SK-N-SH treated with all-trans-retinoic acid at 6 μM for 48 hours (cell line): ENCODE measurements around the gene CEP85.

ENCODE experiments used
- ATAC-seq: fragments of 200-7000 bp; cut with Tn5 transposase; 3 replicates; pipeline ENCODE4 v1.9.1; 2020; ENCODE audit warnings: mild to moderate bottlenecking, moderate library complexity
- ARNTL ChIP-seq: fragments of 450-650 bp; formaldehyde crosslinking; IDR thresholded peaks from 2 replicates; pipeline ENCODE4 v1.5.0; 2020; ENCODE audit warnings: low read depth, mild to moderate bottlenecking, moderate library complexity, borderline replicate concordance
- BACH2 ChIP-seq: fragments of 250-450 bp; sonication (Bioruptor Pico); IDR thresholded peaks from 2 replicates; pipeline ENCODE4 v1.9.0; 2021; ENCODE audit warnings: mild to moderate bottlenecking, borderline replicate concordance
- CREB5 ChIP-seq: fragments of 250-450 bp; sonication (Bioruptor Pico); IDR thresholded peaks from 2 replicates; pipeline ENCODE4 v1.5.1; 2020; ENCODE audit warnings: low read depth, mild to moderate bottlenecking, moderate library complexity
- CSDC2 ChIP-seq: fragments of 250-450 bp; sonication (Bioruptor Pico); IDR thresholded peaks from 2 replicates; pipeline ENCODE4 v1.5.0; 2020; ENCODE audit warnings: mild to moderate bottlenecking, moderate library complexity
- CSRNP3 ChIP-seq: fragments of 250-450 bp; sonication (Bioruptor Pico); IDR thresholded peaks from 2 replicates; pipeline ENCODE4 v1.5.1; 2021; ENCODE audit warnings: mild to moderate bottlenecking, moderate library complexity
- ESRRG ChIP-seq: fragments of 250-450 bp; sonication (Bioruptor Pico); IDR thresholded peaks from 2 replicates; pipeline ENCODE4 v1.6.1; 2021; ENCODE audit warnings: mild to moderate bottlenecking
- GLIS3 ChIP-seq: fragments of 250-450 bp; sonication (Bioruptor Pico); IDR thresholded peaks from 2 replicates; pipeline ENCODE4 v1.5.0; 2020; ENCODE audit warnings: mild to moderate bottlenecking, moderate library complexity
- ISL1 ChIP-seq: fragments of 250-450 bp; sonication (Bioruptor Pico); IDR thresholded peaks from 2 replicates; pipeline ENCODE4 v2.1.2; 2022; ENCODE audit warnings: mild to moderate bottlenecking, moderate library complexity
- PATZ1 ChIP-seq: fragments of 250-450 bp; sonication (Bioruptor Pico); IDR thresholded peaks from 2 replicates; pipeline ENCODE4 v1.8.0; 2020; ENCODE audit warnings: mild to moderate bottlenecking, moderate library complexity, borderline replicate concordance
- POU6F1 ChIP-seq: fragments of 250-450 bp; sonication (Bioruptor Pico); IDR thresholded peaks from 2 replicates; pipeline ENCODE4 v1.8.0; 2021; ENCODE audit warnings: low read depth, mild to moderate bottlenecking, moderate library complexity, borderline replicate concordance
- PPARA ChIP-seq: fragments of 250-450 bp; sonication (Bioruptor Pico); IDR thresholded peaks from 2 replicates; pipeline ENCODE4 v1.5.0; 2020; ENCODE audit warnings: mild to moderate bottlenecking, borderline replicate concordance
- RARB ChIP-seq: fragments of 250-450 bp; sonication (Bioruptor Pico); IDR thresholded peaks from 2 replicates; pipeline ENCODE4 v1.8.0; 2021; ENCODE audit warnings: mild to moderate bottlenecking, moderate library complexity
- SNAI2 ChIP-seq: fragments of 250-450 bp; sonication (Bioruptor Pico); IDR thresholded peaks from 2 replicates; pipeline ENCODE4 v1.5.0; 2020; ENCODE audit warnings: mild to moderate bottlenecking, moderate library complexity
- TOX ChIP-seq: fragments of 250-450 bp; sonication (Bioruptor Pico); IDR thresholded peaks from 2 replicates; pipeline ENCODE4 v1.8.0; 2021; ENCODE audit warnings: mild to moderate bottlenecking, moderate library complexity, borderline replicate concordance
- ZC3H10 ChIP-seq: fragments of 250-450 bp; sonication (Bioruptor Pico); IDR thresholded peaks from 2 replicates; pipeline ENCODE4 v1.5.1; 2021; ENCODE audit warnings: mild to moderate bottlenecking, moderate library complexity
- ZFP3 ChIP-seq: fragments of 250-450 bp; sonication (Bioruptor Pico); IDR thresholded peaks from 2 replicates; pipeline ENCODE4 v1.5.0; 2020; ENCODE audit warnings: mild to moderate bottlenecking, moderate library complexity
- ZFP30 ChIP-seq: fragments of 450-650 bp; formaldehyde crosslinking; IDR thresholded peaks from 2 replicates; pipeline ENCODE4 v1.5.0; 2022; ENCODE audit warnings: mild to moderate bottlenecking, moderate library complexity
- ZNF565 ChIP-seq: fragments of 450-650 bp; formaldehyde crosslinking; conservative IDR thresholded peaks from 2 replicates; pipeline ENCODE4 v1.5.0; 2020; ENCODE audit warnings: low read depth, mild to moderate bottlenecking, moderate library complexity
- ZNF70 ChIP-seq: fragments of 450-650 bp; formaldehyde crosslinking; IDR thresholded peaks from 2 replicates; pipeline ENCODE4 v1.5.0; 2020; ENCODE audit warnings: mild to moderate bottlenecking, moderate library complexity
- ZNF8 ChIP-seq: fragments of 450-650 bp; formaldehyde crosslinking; IDR thresholded peaks from 2 replicates; pipeline ENCODE4 v1.5.0; 2020; ENCODE audit warnings: mild to moderate bottlenecking, moderate library complexity

Gene CEP85

GRCh38 chr1:26290122-26290881, 56.3 kb downstream of the CEP85 start (continued):
- TF ChIP-seq POU6F1 (CRISPR knock-in tag) (no peak), RARB (CRISPR knock-in tag) (no peak), PATZ1 (CRISPR knock-in tag) (no peak), CREB5 (no peak), ZNF565 (no peak), SNAI2 (CRISPR knock-in tag) (no peak)

GRCh38 chr1:26290882-26291261, 56.9 kb downstream of the CEP85 start:
- no peak for ATAC-seq
- TF ChIP-seq ZNF565 (no peak), TOX (CRISPR knock-in tag) (no peak)

- TF ChIP-seq ZFP30 (CRISPR knock-in tag) = no peak
- TF ChIP-seq ZNF70 (CRISPR knock-in tag) = no peak
- no peak for TF ChIP-seq CREB5
- TF ChIP-seq POU6F1 (CRISPR knock-in tag) = no peak
- TF ChIP-seq ARNTL (CRISPR knock-in tag) = no peak
- TF ChIP-seq PATZ1 (CRISPR knock-in tag) = no peak
- no peak for TF ChIP-seq ISL1 (CRISPR knock-in tag)
- no peak for TF ChIP-seq CSRNP3 (CRISPR knock-in tag)
- TF ChIP-seq ESRRG (CRISPR knock-in tag) = no peak
- no peak for TF ChIP-seq ZNF8 (CRISPR knock-in tag)
- TF ChIP-seq CSDC2 (CRISPR knock-in tag) = no peak
- TF ChIP-seq ZNF565 = no peak
- no peak for TF ChIP-seq ZFP3
- no peak for TF ChIP-seq GLIS3
- no peak for TF ChIP-seq TOX (CRISPR knock-in tag)
- TF ChIP-seq ZC3H10 = no peak
- no peak for TF ChIP-seq RARB (CRISPR knock-in tag)
- TF ChIP-seq PPARA = no peak
- no peak for TF ChIP-seq BACH2 (CRISPR knock-in tag)
- TF ChIP-seq, all 23 proteins: peak for 0
- no peak for ATAC-seq
Observed at GRCh38 chr1:26291433-26291832, 57.4 kb downstream of the CEP85 start.
